ENCODE results near the gene PDE9A. TPM values are rescaled to one million over a fixed set of nuclear protein-coding genes. Genes with fewer than 3 reads are reported as not detected.

The PDE9A gene
- total and polyA plus RNA-seq, 10 donors, result 7.9 to 45.5 (median 23.8) TPM

DNA sequence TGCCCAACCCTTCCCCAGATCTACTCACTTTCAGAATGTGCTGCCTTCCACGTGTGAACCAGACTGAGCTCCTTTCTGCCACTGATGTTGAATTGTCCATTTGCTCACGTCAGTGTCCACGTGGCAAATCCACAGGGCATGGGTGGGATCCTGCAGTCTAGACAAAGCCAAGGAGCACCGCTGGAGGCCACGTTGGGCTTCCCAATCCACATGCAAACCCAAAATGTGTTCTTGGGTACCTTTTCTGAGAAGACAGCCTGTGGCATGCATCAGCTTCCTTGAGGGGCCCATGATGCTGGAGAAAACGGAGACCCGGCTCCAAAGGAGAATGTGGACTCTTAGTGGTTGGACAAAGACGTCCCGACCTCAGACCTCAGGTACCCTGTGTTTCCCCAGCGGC lies 87.6 kb downstream of the PDE9A start:
- no peak for DNase-seq
- Histone ChIP-seq H3K27ac (no peak overlapping the region), H3K9me3 (no peaks in the 10 kb centered on the region), H3K4me3 (no peak overlapping the region), H3K4me1 (peaks cover 9 to 39% (median 30%) of the 10 kb centered on the region in 6 donors), H3K36me3 (peaks cover 0 to 18% (median 0%) of the 10 kb centered on the region in 6 donors), H3K27me3 (replicated peaks in 1 of 7) (peaks cover 0 to 4% (median 0%) of the 10 kb centered on the region in 7 donors)
- intact Hi-C loops (cut with DNase I; ENCODE audit: low total_unique reads), result no loop called here
- WGBS, 5 donors, result 81 to 95% (median 84%) methylated on average over 10 of the region's 10 CpGs
- TF ChIP-seq POLR2A (IDR thresholded peaks at IDR 0.05), result no peak

DNA sequence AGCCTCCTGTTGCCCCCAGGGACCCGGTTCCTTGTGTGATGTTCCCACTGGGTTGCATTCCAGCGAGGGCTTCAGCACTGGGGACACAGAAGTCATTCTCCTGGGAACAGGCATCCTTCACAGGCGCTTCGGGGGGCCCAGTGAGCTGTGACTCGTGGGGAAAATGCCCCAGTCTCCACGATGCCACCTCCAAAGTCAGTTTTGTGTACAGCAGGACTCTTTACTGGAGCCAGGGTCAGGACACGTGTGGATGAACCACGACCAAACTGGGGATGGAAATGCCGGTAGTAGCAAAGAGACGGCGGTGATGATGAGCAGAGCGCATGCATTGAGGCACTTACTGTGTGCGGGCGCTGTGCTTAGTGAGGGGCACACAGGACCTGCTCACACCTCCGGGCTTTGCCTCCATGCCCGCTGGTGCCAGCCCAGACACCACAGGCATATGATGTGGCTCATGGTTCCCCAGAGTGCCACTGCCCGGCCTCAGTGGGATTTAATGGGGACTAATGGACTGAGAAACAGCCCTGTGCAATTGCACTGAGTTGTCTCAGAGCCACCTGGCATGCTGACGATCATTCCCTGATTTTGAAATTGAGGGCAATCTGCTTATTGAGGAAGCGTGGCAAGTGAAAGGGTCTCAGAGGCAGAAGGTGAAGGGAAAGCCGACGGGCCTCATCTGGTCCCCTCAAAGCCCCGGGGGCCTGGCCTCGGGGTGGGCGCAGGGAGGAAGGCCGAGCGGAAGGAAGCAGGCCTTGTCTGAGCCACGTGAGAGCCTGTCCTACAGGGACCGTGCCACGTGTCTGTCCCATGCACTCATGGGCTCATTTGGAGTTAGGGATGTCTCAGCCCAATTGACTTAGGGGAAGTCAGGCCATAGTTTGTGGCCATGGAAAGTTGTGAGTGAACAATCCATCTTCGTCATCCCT lies 91.4 kb downstream of the PDE9A start:
- TF ChIP-seq, protein P1, sequence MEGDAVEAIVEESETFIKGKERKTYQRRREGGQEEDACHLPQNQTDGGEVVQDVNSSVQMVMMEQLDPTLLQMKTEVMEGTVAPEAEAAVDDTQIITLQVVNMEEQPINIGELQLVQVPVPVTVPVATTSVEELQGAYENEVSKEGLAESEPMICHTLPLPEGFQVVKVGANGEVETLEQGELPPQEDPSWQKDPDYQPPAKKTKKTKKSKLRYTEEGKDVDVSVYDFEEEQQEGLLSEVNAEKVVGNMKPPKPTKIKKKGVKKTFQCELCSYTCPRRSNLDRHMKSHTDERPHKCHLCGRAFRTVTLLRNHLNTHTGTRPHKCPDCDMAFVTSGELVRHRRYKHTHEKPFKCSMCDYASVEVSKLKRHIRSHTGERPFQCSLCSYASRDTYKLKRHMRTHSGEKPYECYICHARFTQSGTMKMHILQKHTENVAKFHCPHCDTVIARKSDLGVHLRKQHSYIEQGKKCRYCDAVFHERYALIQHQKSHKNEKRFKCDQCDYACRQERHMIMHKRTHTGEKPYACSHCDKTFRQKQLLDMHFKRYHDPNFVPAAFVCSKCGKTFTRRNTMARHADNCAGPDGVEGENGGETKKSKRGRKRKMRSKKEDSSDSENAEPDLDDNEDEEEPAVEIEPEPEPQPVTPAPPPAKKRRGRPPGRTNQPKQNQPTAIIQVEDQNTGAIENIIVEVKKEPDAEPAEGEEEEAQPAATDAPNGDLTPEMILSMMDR (IDR thresholded peaks at IDR 0.05 in 8 of 11, conservative IDR thresholded peaks at IDR 0.05 in 3 of 11), result no peak
- TF ChIP-seq POLR2A (IDR thresholded peaks at IDR 0.05) (no peak), POLR2AphosphoS5 (IDR thresholded peaks at IDR 0.05) (no peak)
- Histone ChIP-seq H3K36me3 (peaks cover 0 to 27% (median 0%) of the 10 kb centered on the region in 6 donors), H3K9me3 (no peaks in the 10 kb centered on the region), H3K27ac (no peak overlapping the region), H3K4me3 (no peak overlapping the region), H3K4me1 (peaks cover 0 to 35% (median 19%) of the 10 kb centered on the region in 6 donors), H3K27me3 (replicated peaks in 1 of 7) (peaks cover 0 to 4% (median 0%) of the 10 kb centered on the region in 7 donors)
- intact Hi-C loops (cut with DNase I; ENCODE audit: low total_unique reads), result no loop called here
- 78 to 86% (median 82%) methylated on average over 30 of the region's 30 CpGs for WGBS, 5 donors
- DNase-seq, result peak; percentile 73

DNA sequence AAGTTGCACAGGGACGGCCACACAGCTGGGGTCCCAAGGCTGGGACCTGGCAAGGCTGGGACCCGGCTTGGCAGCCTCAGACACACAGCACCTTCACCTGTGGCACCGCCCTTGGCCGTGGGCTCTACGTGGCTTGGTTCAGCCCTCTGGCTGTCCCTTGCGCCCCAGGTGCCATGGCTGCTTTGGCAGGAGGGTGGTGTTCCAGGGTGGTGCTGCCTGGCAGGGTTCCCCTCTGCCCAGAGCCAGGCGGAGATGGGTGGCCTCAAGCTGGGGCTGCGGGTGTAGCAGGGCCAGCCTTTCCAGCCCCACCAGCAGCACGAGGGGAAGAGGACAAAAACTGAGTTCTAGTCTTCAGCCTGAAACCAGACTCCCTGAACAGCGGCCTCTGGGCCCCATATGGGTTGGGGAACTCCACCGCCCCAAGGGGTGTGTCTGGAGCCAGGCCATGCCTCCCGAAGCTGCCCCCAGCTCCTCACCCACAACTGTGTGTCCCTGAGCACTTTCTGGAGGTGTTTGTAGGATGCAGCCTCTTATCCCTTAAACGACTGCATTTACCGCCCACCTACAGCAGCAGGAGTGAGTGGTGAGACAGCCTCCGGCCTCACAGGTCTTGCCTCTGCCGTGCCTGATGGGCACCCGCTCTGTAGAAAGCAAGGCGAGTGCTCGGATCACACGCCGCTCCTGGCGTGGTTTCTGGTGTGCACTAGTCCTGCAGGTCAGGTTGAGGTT lies 92.3 kb downstream of the PDE9A start:
- intact Hi-C loops (cut with DNase I; ENCODE audit: low total_unique reads), result no loop called here

DNA sequence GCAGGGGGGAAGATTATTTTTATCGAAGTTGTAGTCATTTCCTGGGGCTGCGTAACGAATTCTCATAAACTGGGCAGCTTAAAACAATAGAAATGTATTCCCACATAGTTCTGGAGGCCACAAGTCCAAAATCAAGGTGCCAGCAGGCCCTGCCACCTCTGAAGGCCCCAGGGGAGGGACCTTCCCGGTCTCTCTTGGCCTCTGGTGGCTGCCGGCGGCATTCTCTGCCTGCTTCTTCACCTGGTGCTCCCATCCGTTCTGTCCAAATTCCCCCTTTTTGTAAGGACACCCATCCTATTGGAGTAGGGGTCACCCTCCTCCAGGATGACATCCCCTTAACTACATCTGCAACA lies 92.8 kb downstream of the PDE9A start:
- H3K4me3 ChIP-seq, result peak overlapping the region in 1 of 8 donors; percentile 63
- peaks cover 0 to 27% (median 0%) of the 10 kb centered on the region in 6 donors for H3K36me3 ChIP-seq
- peaks cover 0 to 4% (median 0%) of the 10 kb centered on the region in 7 donors for H3K27me3 ChIP-seq (replicated peaks in 1 of 7)
- whole genome bisulfite sequencing, 5 donors, result 37 to 66% (median 57%) methylated on average over 7 of the region's 7 CpGs
- intact Hi-C loops (cut with DNase I; ENCODE audit: low total_unique reads), result no loop called here
- H3K4me1 ChIP-seq, result peaks cover 0 to 35% (median 19%) of the 10 kb centered on the region in 6 donors
- peak; percentile 73 for DNase-seq
- peak overlapping the region in 7 of 8 donors; percentile 36 to 92 (median 78) for H3K27ac ChIP-seq
- TF ChIP-seq, protein P1 (IDR thresholded peaks at IDR 0.05 in 8 of 11, conservative IDR thresholded peaks at IDR 0.05 in 3 of 11), result no peak
- no peak for TF ChIP-seq POLR2AphosphoS5 (IDR thresholded peaks at IDR 0.05)
- TF ChIP-seq POLR2A (IDR thresholded peaks at IDR 0.05), result no peak
- no peaks in the 10 kb centered on the region for H3K9me3 ChIP-seq

More for the DNA sequence above, 92.3 kb downstream of the PDE9A start:
- H3K4me1 ChIP-seq, result peaks cover 0 to 35% (median 19%) of the 10 kb centered on the region in 6 donors
- peak overlapping the region in 4 of 8 donors; percentile 78 to 92 (median 88) for H3K27ac ChIP-seq
- peak; percentile 78 for DNase-seq
- H3K4me3 ChIP-seq, result peak overlapping the region in 1 of 8 donors; percentile 63
- no peaks in the 10 kb centered on the region for H3K9me3 ChIP-seq
- TF ChIP-seq POLR2A (IDR thresholded peaks at IDR 0.05) (no peak), POLR2AphosphoS5 (IDR thresholded peaks at IDR 0.05) (no peak)
- TF ChIP-seq, protein P1 (IDR thresholded peaks at IDR 0.05 in 8 of 11, conservative IDR thresholded peaks at IDR 0.05 in 3 of 11), result no peak
- 76 to 81% (median 80%) methylated on average over 20 to 22 of the region's 22 CpGs for WGBS, 5 donors
- peaks cover 0 to 27% (median 0%) of the 10 kb centered on the region in 6 donors for H3K36me3 ChIP-seq
- H3K27me3 ChIP-seq (replicated peaks in 1 of 7), result peaks cover 0 to 4% (median 0%) of the 10 kb centered on the region in 7 donors

Measured in spleen (tissue), 11 donors.